CD4-positive, alpha-beta T cell (primary cell): ENCODE data around the gene NOS3. TPM values are rescaled to one million over a fixed set of nuclear protein-coding genes. Genes with fewer than 3 reads are reported as not detected.

Source experiments
- ATAC-seq: fragments of 200-7000 bp; cut with Tn5 transposase; one replicate; pipeline ENCODE4 v1.10.0; 2022; ENCODE audit warnings: mild to moderate bottlenecking; ENCODE audit not compliant: poor library complexity
- CTCF ChIA-PET: fragments of 350-600 bp; sonication (Branson Sonifier 250); formaldehyde crosslinking; loops from one replicate; lab custom pipeline; 2021; ENCODE audit warnings: antibody characterized with exemption, inconsistent platforms; lab: Charles Lee
- POLR2A ChIA-PET: fragments of 350-600 bp; sonication (Branson Sonifier 250); formaldehyde crosslinking; loops from one replicate; lab custom pipeline; 2021; ENCODE audit warnings: antibody characterized with exemption, inconsistent platforms; lab: Charles Lee
- DNase-seq, 14 experiments: peaks; one replicate each; pipeline ENCODE4 v3.0.0-alpha.2; 2013 to 2020; ENCODE audit warnings: mixed read lengths in 2 of 14
- H3K27ac ChIP-seq, 2 donors: one replicate each; pipeline versions ENCODE4 v1.5.1 to v1.7.0; 2013; ENCODE audit warnings: low read length in 2 of 2, low read depth in 1 of 2, mild to moderate bottlenecking in 1 of 2
- H3K27me3 ChIP-seq, 2 experiments: 1 replicate in 1 of 2; 2 replicates in 1 of 2; pipeline versions ENCODE4 v1.6.1 to v1.7.0; 2013; ENCODE audit warnings: low read length in 2 of 2, control low read depth in 1 of 2, mild to moderate bottlenecking in 1 of 2, moderate library complexity in 1 of 2; ENCODE audit not compliant: insufficient read depth in 2 of 2, control insufficient read depth in 1 of 2
- H3K36me3 ChIP-seq: one replicate; pipeline ENCODE4 v1.6.1; 2013; ENCODE audit warnings: low read length, control low read depth; ENCODE audit not compliant: insufficient read depth
- H3K4me1 ChIP-seq: one replicate; pipeline ENCODE4 v1.6.1; 2013; ENCODE audit warnings: low read length, control low read depth; ENCODE audit not compliant: insufficient read depth
- H3K4me3 ChIP-seq: one replicate; pipeline ENCODE4 v1.5.1; 2013; ENCODE audit warnings: mild to moderate bottlenecking, low read length, moderate library complexity
- H3K9me3 ChIP-seq, 2 experiments: 1 replicate in 1 of 2; 2 replicates in 1 of 2; pipeline versions ENCODE4 v1.6.1 to v1.7.0; 2013; ENCODE audit warnings: low read length in 2 of 2, mild to moderate bottlenecking in 2 of 2, control low read depth in 1 of 2, moderate library complexity in 1 of 2; ENCODE audit not compliant: control insufficient read depth in 1 of 2, insufficient read depth in 1 of 2
- H3K27ac Mint-ChIP-seq: one replicate; pipeline ENCODE4 v1.8.0; 2020; ENCODE audit warnings: mixed read lengths
- H3K27me3 Mint-ChIP-seq: one replicate; pipeline ENCODE4 v1.8.0; 2021; ENCODE audit warnings: mixed read lengths
- H3K36me3 Mint-ChIP-seq: one replicate; pipeline ENCODE4 v1.8.0; 2021; ENCODE audit warnings: low read depth, mixed read lengths
- H3K4me1 Mint-ChIP-seq: one replicate; pipeline ENCODE4 v1.8.0; 2021; ENCODE audit warnings: low read depth, mixed read lengths
- H3K4me3 Mint-ChIP-seq: one replicate; pipeline ENCODE4 v1.8.0; 2020; ENCODE audit warnings: mild to moderate bottlenecking, mixed read lengths
- H3K9me3 Mint-ChIP-seq: one replicate; pipeline ENCODE4 v1.8.0; 2020; ENCODE audit warnings: mixed read lengths
- CTCF ChIP-seq: fragments of 200-600 bp; IDR thresholded peaks from one replicate; pipeline ENCODE4 v1.8.0; 2022; ENCODE audit warnings: antibody characterized with exemption, mild to moderate bottlenecking
- intact Hi-C, 2 experiments: fragments of 100-400 bp; cut with DNase I in 1 of 2; cut with micrococcal nuclease in 1 of 2; formaldehyde crosslinking; loops; one replicate each; pipeline versions ENCODE4 v1.15.1 to v1.9.0; 2023 to 2025; cut with DNase I, micrococcal nuclease
- total RNA-seq, 174 experiments: library from RNA in 2 of 174; stranded (reverse) in 2 of 174; gene quantifications; one replicate each; pipeline ENCODE4 v1.2.3 and lab custom pipeline; 2021 to 2026

Gene NOS3
- total RNA-seq, 2 experiments from 2014 or later: 3.9 to 7.1 TPM

- Histone ChIP-seq H3K4me3 (no peak overlapping the region), H3K4me1 (peaks cover 55% of the 10 kb centered on the region), H3K9me3 (no peaks in the 10 kb centered on the region), H3K36me3 (no peaks in the 10 kb centered on the region), H3K27ac (no peak overlapping the region), H3K27me3 (peaks cover 16 to 22% of the 10 kb centered on the region in 2 experiments)
- Mint-ChIP-seq H3K27me3 (peaks cover 15% of the 10 kb centered on the region), H3K27ac (peak overlapping the region; percentile 91), H3K4me3 (peak overlapping the region; percentile 48), H3K36me3 (no peaks in the 10 kb centered on the region), H3K9me3 (no peaks in the 10 kb centered on the region), H3K4me1 (peaks cover 61% of the 10 kb centered on the region)
- no peak for DNase-seq
- no peak for ATAC-seq
- no peak for TF ChIP-seq CTCF
- intact Hi-C loops: loop anchor here in 1 of 2 experiments (2.0 to 10.0 kb wide), 2 partner anchors 38 to 112 kb away; partner anchors contain the start of genes AGAP3, FASTK and TMUB1
- CTCF ChIA-PET: interaction anchor here (0.9 to 1.8 kb wide), 3 partner anchors 10 to 46 kb away, joined by 3 to 8 read pairs (median 5); no protein-coding TSS in a partner anchor
- POLR2A ChIA-PET: interaction anchor here (2.4 to 3.1 kb wide), 2 partner anchors 42 to 56 kb away, joined by 11 to 20 read pairs; partner anchors contain the start of gene ABCB8
Observed at GRCh38 chr7:150972741-150973140, 18.1 kb upstream of the NOS3 start.

- peak overlapping the region; percentile 87 for H3K4me3 Mint-ChIP-seq
- Histone ChIP-seq H3K27me3 (peaks cover 22 to 27% of the 10 kb centered on the region in 2 experiments), H3K9me3 (no peaks in the 10 kb centered on the region), H3K4me3 (peak overlapping the region; percentile 40), H3K4me1 (peaks cover 58% of the 10 kb centered on the region), H3K36me3 (no peaks in the 10 kb centered on the region), H3K27ac (peak overlapping the region; percentile 62 to 63)
- DNase-seq: peak; percentile 25 to 76 (median 50)
- H3K4me1 Mint-ChIP-seq: peaks cover 57% of the 10 kb centered on the region
- POLR2A ChIA-PET: interaction anchor here (0.6 to 3.3 kb wide), 11 partner anchors 11 to 61 kb away, joined by 3 to 20 read pairs (median 6); partner anchors contain the start of gene ABCB8
- intact Hi-C loops: loop anchor here in 1 of 2 experiments (2.0 to 10.0 kb wide), 2 partner anchors 37 to 111 kb away; partner anchors contain the start of genes AGAP3, FASTK and TMUB1
- CTCF ChIA-PET: interaction anchor here (0.9 to 2.7 kb wide), 6 partner anchors 11 to 45 kb away, joined by 3 to 24 read pairs (median 6); no protein-coding TSS in a partner anchor
- no peaks in the 10 kb centered on the region for H3K9me3 Mint-ChIP-seq
- no peaks in the 10 kb centered on the region for H3K36me3 Mint-ChIP-seq
- ATAC-seq: peak; percentile 52
- no peak for TF ChIP-seq CTCF
- H3K27me3 Mint-ChIP-seq: peaks cover 20% of the 10 kb centered on the region
- peak overlapping the region; percentile 91 for H3K27ac Mint-ChIP-seq
Observed at GRCh38 chr7:150973571-150974451, 17.0 kb upstream of the NOS3 start.
